A549 (cell line): ENCODE results near the gene STK11IP.

ENCODE experiments used
- CTCF ChIP-seq: fragments of >200 bp; sonication (Bioruptor Twin); formaldehyde crosslinking; IDR thresholded peaks from 3 replicates; pipeline ENCODE4 v1.5.1; 2016
- EP300 ChIP-seq, 2 experiments: fragments of >200 bp; sonication (Bioruptor Twin); formaldehyde crosslinking; IDR thresholded peaks; 2 replicates in 1 of 2; 3 replicates in 1 of 2; pipeline ENCODE4 v1.6.1; 2016 to 2017
- JUN ChIP-seq, 2 experiments: fragments of >200 bp; sonication (Bioruptor Twin); formaldehyde crosslinking; IDR thresholded peaks; 2 replicates in 1 of 2; 3 replicates in 1 of 2; pipeline ENCODE4 v1.6.1; 2016 to 2017
- RNF2 ChIP-seq: fragments of 200-600 bp; sonication (generic); IDR thresholded peaks from 2 replicates; pipeline ENCODE4 v1.6.1; 2016; ENCODE audit warnings: low read depth, mild to moderate bottlenecking, antibody characterized with exemption, moderate library complexity, borderline replicate concordance

- no peak for TF ChIP-seq JUN (IDR thresholded peaks at IDR 0.05)
- no peak for TF ChIP-seq CTCF
- no peak for TF ChIP-seq EP300 (IDR thresholded peaks at IDR 0.05)
- TF ChIP-seq RNF2, result no peak
Measured at GRCh38 chr2:219648176-219648575, 50.5 kb downstream of the STK11IP start.
